GM10248 (cell line): ENCODE measurements around the gene SCN1B.

ENCODE experiments used
- CTCF ChIA-PET: fragments of 300-600 bp; sonication (Branson Sonifier 250); formaldehyde crosslinking; extraction: SDS; loops from one replicate; lab custom pipeline; 2021; ENCODE audit warnings: antibody characterized with exemption; lab: Yijun Ruan, JAX
- POLR2A ChIA-PET: fragments of 350-650 bp; sonication (Branson Sonifier 250); formaldehyde crosslinking; extraction: SDS; loops from one replicate; lab custom pipeline; 2020; ENCODE audit warnings: antibody characterized with exemption; lab: Yijun Ruan, JAX
- DNase-seq: peaks from one replicate; pipeline ENCODE4 v3.0.0; 2012; ENCODE audit errors: extremely low spot score
- CTCF ChIP-seq: IDR thresholded peaks from 2 replicates; pipeline ENCODE4 v1.5.1; 2012; ENCODE audit warnings: mild to moderate bottlenecking, low read depth; ENCODE audit errors: extremely low read depth, missing control alignments, control extremely low read depth

Gene SCN1B

DNA sequence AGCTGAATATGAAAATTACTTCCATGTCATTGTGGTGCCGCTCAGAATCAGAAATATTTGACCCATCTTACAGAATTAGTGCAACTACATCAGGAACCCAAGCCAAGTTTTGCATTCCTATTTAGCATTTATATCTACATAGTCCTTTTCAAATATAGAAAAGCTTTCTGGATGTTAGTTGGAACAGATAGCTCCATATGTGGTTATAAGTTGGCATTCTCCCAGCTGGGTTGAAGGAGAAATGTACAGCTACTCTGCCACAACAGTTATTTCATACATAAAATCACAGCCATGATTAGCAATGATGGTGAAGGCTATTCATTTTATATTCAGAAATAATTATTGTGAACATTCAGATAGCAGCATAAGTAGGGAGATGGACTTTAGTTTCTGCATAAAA, 39.4 kb downstream of the SCN1B start:
- TF ChIP-seq CTCF: no peak
- ChIA-PET CTCF (interaction anchor here (0.8 to 3.3 kb wide), 10 partner anchors 9 to 72 kb away, joined by 3 to 21 read pairs (median 4); partner anchors contain the start of genes FXYD1 and LGI4), POLR2A (no interaction called here)
- no peak for DNase-seq

DNA sequence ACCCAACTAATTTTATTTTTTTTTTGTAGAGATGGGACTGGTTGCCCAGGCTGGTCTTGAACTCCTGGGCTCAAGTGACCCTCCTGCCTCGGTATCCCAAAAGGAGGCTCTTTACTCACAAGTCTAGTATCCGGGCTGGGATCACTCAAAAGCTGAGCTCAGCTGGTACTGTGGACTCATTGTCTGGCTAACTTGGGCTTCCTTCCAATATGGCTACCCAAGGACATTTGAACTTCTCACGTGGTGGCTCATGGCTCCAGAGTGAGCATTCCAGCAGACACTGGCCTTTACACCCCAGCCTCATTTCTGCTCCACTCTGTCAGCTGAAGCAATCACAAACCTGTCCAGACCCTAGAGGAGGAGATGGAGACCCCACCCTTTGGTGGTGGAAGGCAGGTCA, 40.2 kb downstream of the SCN1B start:
- ChIA-PET CTCF (interaction anchor here (1.1 to 3.3 kb wide), 6 partner anchors 16 to 71 kb away, joined by 4 to 21 read pairs (median 7); partner anchors contain the start of genes FXYD1 and LGI4), POLR2A (no interaction called here)
- DNase-seq: no peak
- TF ChIP-seq CTCF: no peak

- no peak for TF ChIP-seq CTCF
- ChIA-PET POLR2A (no interaction called here), CTCF (no interaction called here)
- DNase-seq: no peak
These were observed 43.2 kb downstream of the SCN1B start for GRCh38 chr19:35073516-35073915.

GRCh38 chr19:35073941-35074340, 43.7 kb downstream of the SCN1B start:
- TF ChIP-seq CTCF: no peak
- POLR2A ChIA-PET: no interaction called here

DNA sequence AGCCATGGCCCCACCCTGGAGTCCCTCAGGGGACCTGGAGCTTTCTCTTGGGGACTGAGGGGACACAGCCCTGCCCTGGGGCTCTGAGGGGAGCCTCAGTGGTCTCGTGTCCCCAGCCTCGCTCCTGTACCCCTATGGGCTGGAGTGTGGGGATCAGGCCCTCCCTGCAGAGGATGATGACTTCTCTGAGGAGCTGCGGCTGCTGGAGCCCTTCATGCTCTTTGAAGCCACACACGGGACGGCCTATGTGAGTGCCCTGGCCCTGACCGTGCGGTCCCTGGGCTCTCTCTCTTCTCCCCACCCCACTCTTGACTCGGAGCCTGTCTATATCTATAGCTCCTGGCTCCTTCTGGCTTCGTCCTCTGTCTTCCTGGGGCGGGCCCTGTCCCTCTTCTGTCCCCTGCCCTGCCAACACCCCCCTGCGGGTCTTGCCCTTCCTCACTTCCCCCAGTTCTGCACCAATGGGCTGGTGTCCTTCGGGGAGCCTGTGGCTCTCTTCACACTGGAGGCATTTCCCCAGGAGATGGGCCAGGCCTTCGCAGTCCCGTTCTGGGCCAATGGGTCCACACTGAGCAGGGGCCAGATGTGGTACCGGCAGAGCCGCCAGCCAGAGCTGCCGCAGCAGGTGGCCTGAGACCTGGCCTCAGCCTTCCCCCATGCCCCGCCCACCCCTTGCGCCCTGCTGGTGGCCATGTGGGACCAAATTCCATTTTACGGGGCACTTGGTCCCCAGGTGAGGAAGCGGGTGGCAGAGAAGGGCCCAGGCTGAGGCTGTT, 44.3 kb downstream of the SCN1B start:
- DNase-seq: no peak
- ChIA-PET CTCF (interaction anchor here (1.5 kb wide), 1 partner anchor 61 kb away, joined by 4 read pairs; no protein-coding TSS in a partner anchor), POLR2A (no interaction called here)
- no peak for TF ChIP-seq CTCF

More at GRCh38 chr19:35073941-35074340, 43.7 kb downstream of the SCN1B start:
- no peak for DNase-seq
- CTCF ChIA-PET: interaction anchor here (1.5 kb wide), 1 partner anchor 62 kb away, joined by 4 read pairs; no protein-coding TSS in a partner anchor

DNA sequence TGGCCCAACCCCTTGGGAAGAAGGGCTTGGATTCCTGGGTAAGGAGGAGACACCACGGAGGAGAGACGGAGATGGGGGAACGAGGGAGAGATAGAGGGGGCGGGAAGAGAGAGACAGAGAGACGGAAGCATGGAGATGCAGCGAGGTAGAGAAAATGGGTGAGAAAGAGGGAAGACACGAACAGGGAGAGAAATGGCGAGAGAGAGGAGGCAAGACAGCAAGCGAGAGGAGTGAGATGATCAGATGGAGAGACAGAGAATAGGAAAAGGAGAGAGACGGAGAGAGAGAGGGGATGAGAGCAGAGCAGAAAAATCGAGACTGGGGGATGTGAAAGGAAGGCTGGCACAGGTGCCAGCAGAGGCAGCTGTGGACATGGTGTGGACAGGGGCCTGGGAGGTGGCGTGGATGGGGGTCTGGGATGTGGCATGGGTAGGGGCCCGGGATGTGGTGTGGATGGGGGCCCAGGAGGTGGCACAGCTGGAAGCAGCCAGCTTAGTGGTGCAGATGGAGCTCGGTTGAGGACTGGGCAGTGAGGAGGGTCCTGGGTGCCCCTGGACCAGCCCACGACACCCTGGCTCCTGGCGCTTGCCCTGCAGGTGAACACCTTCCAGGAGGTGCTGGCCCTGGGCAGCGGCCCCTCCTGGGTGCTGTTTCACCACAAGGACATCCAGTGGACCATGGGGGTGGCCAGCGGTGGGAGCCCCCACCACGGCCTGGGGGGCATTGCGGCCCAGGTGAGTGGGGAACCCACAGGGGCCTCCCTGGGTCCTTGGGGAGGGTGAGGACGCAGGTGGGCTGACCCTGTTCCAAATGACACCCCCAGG, 45.1 kb downstream of the SCN1B start:
- TF ChIP-seq CTCF: no peak
- CTCF ChIA-PET: interaction anchor here (1.5 to 8.3 kb wide), 2 partner anchors 8 to 60 kb away, joined by 4 to 38 read pairs; no protein-coding TSS in a partner anchor

More for the DNA sequence above, 45.1 kb downstream of the SCN1B start:
- no peak for DNase-seq
- POLR2A ChIA-PET: no interaction called here
